ENCODE results near the gene MLANA.

DNA sequence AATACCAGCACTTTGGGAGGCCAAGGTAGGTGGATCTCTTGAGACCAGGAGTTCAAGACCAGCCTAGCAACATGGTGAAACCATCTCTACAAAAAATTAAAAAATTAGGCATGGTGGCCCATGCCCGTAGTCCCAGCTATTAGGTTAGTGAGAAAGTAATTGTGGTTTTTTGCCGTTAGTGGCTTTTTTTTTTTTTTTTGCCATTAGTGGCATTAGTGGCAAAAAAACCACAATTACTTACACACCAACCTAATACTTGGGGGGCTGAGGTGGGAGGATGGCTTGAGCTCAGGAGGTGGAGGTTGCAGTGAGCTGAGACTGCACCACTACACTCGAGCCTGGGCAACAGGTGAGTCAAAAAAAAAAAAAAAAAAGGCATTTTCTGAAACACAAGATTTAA lies 27.8 kb downstream of the MLANA start:
- TF ChIP-seq, protein P1, sequence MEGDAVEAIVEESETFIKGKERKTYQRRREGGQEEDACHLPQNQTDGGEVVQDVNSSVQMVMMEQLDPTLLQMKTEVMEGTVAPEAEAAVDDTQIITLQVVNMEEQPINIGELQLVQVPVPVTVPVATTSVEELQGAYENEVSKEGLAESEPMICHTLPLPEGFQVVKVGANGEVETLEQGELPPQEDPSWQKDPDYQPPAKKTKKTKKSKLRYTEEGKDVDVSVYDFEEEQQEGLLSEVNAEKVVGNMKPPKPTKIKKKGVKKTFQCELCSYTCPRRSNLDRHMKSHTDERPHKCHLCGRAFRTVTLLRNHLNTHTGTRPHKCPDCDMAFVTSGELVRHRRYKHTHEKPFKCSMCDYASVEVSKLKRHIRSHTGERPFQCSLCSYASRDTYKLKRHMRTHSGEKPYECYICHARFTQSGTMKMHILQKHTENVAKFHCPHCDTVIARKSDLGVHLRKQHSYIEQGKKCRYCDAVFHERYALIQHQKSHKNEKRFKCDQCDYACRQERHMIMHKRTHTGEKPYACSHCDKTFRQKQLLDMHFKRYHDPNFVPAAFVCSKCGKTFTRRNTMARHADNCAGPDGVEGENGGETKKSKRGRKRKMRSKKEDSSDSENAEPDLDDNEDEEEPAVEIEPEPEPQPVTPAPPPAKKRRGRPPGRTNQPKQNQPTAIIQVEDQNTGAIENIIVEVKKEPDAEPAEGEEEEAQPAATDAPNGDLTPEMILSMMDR (IDR thresholded peaks at IDR 0.05), result no peak
- no peak for TF ChIP-seq POLR2A (IDR thresholded peaks at IDR 0.05)

Data from body of pancreas (tissue), 4 donors.